Activated CD8-positive, alpha-beta memory T cell treated with anti-CD3 and anti-CD28 coated beads, Interleukin-2, amount 50 U/mL, for 24 hours (primary cell): ENCODE data around the gene POLL.
A peak's percentile ranks its signal among the peaks of the same experiment; 100 is the strongest.

Experiments
- DNase-seq: peaks from one replicate; pipeline ENCODE4 v3.0.0-alpha.2; 2020; ENCODE audit errors: extremely low read depth

Gene POLL

GRCh38 chr10:101573885-101574753 is 13.9 kb downstream of the POLL start:
- DNase-seq: no peak

DNA sequence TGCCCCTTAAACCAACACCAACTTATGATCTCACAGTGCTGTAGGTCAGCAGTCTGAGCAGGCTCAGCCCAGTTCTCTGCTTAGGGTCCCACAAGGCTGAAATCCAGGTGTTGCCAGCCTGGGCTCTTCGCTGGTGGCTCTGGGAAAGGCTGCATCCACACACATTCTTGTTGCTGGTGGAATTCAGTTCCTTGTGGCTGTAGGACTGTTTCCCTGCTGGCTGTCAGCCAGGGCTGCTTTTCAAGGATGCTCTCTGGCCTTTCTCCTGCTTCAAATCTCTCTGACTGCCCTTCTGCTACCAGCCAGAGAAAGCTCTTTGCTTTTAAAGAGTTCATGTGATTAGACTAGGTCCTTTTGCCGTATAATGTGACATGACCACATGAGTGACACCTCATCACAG is 15.3 kb downstream of the POLL start:
- DNase-seq: no peak

DNA sequence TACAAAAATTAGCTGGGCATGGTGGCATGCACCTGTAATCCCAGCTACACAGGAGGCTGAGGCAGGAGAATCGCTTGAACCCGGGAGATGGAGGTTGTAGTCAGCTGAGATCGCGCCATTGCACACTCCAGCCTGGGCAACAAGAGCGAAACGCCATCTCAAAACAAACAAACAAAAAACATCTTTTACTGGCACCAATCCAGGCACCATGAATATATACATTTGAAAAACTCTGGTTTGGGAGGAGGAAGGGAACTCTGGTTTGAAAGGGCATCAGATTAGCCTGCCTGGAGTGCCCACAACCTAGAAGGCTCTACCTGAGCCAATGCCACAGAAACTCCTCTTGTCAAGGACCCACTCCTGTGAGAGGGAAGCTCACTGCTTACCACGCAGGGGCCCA is 15.9 kb downstream of the POLL start:
- DNase-seq: no peak

- DNase-seq: no peak
Measured at GRCh38 chr10:101571271-101571925, 16.7 kb downstream of the POLL start.

GRCh38 chr10:101570428-101571270 is 17.4 kb downstream of the POLL start:
- DNase-seq: no peak

- DNase-seq: peak; percentile 44
Measured at GRCh38 chr10:101569622-101570427, 18.2 kb downstream of the POLL start.

DNA sequence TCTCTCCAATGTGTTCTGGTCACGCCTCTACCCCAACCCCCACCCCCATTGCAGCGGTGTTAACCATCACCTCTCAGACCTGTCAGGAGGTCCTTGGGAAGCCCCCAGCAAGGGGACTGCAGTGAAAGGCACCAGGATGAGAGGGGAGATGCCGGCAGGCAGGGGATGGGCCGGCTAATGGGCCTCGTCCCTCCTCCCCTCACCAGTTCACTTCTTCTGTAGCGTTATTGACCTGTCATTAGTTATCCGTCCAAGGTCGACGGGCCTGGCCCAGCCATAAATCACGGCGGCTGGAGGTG is 18.8 kb downstream of the POLL start:
- no peak for DNase-seq

- no peak for DNase-seq
Measured at GRCh38 chr10:101568054-101568745, 19.9 kb downstream of the POLL start.

GRCh38 chr10:101567165-101568006 is 20.7 kb downstream of the POLL start:
- DNase-seq: no peak

DNA sequence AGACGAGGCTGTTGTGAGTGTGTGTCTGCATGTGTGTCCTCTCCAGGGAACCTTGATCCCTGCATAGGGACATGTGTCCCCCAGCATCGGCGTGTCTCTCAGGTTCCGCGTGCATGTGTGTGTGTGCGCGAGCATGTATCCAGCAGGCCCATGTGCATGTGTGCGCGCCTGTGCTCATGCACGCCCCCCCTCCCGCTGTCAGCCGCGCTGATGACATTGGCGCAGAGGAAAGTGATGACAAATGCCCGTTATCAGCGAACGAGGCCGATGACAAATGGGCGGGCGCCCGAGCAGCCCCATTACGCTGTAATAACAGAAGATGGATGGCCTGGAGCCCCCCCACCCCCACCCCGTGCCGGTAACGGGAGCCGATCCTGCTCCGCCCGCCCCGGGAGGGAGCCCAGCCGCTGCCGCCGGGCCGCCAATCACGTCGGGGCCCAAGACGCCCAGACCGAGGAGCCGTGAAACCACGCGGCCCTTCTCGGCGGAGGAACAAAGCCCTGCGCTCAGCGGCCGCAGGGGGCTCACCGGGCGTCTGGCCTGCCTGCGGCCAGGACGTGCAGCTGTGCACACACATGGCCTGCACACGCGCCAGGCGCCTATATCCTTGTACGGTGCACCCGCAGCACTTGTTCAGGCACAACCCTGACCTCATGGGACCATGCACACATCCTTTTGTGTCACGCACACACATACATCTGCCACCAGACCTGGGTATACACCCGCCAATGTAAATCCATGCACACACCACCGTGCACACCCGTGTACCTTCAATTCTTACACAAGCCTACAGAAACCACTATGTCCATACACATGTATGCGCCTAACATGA is 21.5 kb downstream of the POLL start:
- DNase-seq: no peak

- DNase-seq: no peak
Measured at GRCh38 chr10:101565936-101566332, 22.1 kb downstream of the POLL start.

GRCh38 chr10:101565370-101565900 is 22.6 kb downstream of the POLL start:
- no peak for DNase-seq

GRCh38 chr10:101564490-101564991 is 23.5 kb downstream of the POLL start:
- no peak for DNase-seq

GRCh38 chr10:101563497-101564040 is 24.5 kb downstream of the POLL start:
- DNase-seq: no peak

DNA sequence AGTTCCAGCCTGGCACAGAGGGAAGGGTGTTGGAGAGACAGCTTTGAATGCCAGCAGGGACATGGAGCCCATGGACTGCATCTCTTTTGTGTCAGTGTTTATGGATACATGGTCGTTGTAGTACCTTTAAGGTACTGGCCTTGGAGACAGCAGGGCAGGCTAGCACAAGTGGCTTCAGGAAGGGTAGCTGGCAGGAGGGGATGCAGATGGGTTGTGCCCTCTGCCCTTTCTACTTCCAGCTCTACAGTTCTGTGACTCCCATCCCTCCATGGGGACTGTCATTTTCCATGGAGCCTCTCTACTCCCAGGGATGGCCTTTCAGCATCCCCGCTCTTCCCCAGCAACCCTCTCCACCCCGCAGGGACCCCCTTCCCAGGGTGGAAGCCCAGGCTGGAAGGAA is 25.1 kb downstream of the POLL start:
- no peak for DNase-seq

GRCh38 chr10:101562231-101562630 is 25.8 kb downstream of the POLL start:
- no peak for DNase-seq

- no peak for DNase-seq
Measured at GRCh38 chr10:101561068-101561915, 26.8 kb downstream of the POLL start.
